Stimulated activated CD4-positive, alpha-beta T cell treated with anti-CD3 and anti-CD28 coated beads, Interleukin-15, amount 100 ng/mL, for 48 hours (primary cell): ENCODE results near the gene RPP21.
"Not testable (repeated sequence)": the region's sequence is repeated elsewhere in the genome, so short reads cannot be mapped to it uniquely, and the experiment has no call there.

Experiments
- DNase-seq, 2 donors: peaks; one replicate each; pipeline ENCODE4 v3.0.0-alpha.2; 2020; ENCODE audit warnings: low read depth in 2 of 2

RPP21 gene

DNA sequence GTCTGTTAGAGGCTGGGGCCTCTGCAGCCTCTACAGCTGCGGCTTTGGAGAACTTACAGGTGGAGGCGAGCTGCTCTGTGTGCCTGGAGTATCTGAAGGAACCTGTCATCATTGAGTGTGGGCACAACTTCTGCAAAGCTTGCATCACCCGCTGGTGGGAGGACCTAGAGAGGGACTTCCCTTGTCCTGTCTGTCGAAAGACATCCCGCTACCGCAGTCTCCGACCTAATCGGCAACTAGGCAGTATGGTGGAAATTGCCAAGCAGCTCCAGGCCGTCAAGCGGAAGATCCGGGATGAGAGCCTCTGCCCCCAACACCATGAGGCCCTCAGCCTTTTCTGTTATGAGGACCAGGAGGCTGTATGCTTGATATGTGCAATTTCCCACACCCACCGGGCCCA, 15.6 kb upstream of the RPP21 start:
- no peak for DNase-seq

- DNase-seq = no peak
Measured at GRCh38 chr6:30331981-30332380, 13.0 kb upstream of the RPP21 start.

GRCh38 chr6:30334075-30334783, 10.7 kb upstream of the RPP21 start:
- no peak for DNase-seq

DNA sequence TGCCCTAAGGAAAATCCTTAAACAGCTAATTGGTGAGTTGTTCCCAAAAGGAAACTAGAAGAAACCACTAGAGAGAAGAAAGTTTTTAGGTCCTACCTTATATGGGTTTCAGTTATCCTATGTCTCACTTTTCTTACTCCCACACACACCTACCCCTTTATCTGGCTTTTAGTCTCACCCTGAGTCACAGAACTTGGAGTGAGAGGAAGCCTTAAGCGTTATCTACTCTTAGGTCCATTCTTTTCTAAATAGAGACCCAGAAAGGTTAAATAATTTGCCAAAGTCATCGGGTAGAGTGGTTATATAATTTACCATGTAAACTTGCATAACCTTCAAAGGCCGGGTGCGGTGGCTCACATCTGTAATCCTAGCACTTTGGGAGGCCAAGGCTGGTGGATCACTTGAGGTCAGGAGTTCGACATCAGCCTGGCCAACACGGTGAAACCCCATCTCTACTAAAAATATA, 4.3 kb upstream of the RPP21 start:
- no peak for DNase-seq

GRCh38 chr6:30341218-30341617, 3.7 kb upstream of the RPP21 start:
- no peak for DNase-seq

- DNase-seq = no peak
Measured at GRCh38 chr6:30341728-30342127, 3.2 kb upstream of the RPP21 start.

DNA sequence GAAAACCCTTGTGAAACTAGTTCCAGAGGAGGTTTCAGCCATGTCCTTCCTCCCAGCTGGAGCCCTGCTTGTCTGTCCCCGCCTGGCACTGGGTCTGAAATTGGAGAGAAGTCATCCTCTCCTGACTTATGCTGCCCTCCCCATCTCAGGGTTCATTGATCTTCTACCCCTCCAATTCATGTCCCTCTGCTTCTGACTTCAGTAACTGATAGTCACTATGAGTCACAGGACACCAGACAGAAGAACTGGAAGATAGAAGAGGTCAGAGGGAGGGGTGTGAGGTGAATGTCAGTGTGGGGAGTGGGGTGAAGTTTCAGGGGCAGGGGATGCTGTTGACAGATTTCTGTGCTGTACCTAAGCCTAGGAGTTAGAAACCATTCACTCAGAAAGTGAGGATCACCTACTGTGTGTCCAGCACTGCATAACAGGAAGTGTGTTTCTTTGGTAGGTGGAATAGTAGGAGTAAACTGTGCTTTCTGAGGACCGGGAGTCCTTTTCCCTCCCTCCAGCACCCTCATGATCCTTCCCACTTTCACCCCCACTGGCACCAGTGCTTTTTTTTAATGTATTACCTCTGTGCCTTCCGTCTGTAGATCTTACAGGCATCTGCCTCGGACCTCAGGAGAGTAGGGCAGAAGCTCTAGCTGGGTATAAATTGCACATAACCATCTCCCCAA, 627 bp upstream of the RPP21 start:
- DNase-seq = no peak

DNA sequence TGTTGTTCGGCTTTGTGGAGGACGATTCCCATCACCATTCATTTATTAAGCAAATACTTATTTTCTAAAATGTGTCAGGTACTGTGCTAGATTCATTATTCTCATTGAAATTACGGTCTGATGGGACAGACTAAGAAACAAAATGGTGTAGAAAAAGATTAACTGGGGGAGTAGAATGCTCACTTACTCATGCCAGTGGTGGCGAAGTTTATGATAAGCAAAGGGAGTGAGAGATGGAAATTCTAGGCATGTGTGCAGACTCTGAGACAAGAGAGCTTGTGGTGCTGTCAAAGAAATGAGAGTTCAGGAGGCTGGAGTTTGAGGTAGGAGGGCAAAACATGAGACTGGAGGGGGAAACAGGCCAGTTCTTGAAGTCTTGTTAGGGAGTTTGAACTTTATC, 896 bp downstream of the RPP21 start:
- DNase-seq = no peak

- DNase-seq = no peak
Measured at GRCh38 chr6:30348957-30349356, 4.0 kb downstream of the RPP21 start.

DNA sequence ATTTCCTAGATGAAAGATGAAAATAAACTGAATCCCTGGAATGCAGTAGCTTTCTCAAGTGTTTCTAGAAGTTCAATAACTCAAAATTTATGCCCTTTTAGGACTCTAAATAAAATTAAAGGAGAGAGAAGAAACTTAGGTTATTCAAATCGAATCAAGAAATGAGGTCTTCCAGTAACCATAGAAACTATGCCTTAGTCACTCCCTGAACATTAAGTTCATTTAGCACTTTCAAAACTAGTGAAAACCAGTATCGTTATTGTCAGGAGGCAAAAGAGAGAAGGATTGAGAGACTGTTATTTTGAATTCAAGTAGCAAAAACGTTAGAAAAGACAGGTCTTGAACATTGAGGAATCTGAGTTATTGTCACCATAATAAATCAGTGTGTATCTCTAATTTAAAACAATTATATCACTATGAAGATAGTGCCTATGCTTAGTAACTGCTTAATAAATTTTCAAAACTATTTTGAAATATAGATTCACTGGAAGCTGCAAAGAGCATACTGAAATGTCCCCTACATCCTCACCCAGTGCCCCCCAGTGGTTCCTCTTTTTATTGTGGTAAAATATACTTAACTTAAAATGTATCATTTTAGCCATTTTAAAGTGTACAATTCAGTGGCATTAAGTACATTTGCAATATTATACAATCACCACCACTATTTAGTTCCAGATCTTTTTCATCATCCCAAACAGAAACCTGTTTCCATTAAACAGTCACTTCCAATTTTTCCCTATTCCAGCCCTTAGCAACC, 4.6 kb downstream of the RPP21 start:
- DNase-seq = no peak

DNA sequence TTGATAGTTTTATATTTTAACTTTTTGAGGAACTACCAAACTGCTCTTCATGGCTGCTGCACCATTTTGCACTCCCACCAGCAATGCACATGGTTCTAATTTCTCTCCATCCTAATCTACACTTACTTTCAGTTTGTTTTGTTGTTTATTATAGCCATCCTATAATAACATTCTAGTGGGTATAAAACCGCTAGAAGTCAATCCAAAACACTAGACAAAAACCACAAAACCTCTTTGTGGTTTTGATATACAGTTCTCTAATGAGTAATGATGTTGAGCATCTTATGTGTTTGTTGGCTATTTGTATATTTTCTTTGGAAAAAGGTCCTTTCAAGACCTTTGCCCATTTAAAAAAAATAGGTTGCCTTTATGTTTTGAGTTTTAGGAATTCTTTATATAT, 5.6 kb downstream of the RPP21 start:
- no peak for DNase-seq

GRCh38 chr6:30352550-30352949, 7.6 kb downstream of the RPP21 start:
- DNase-seq = no peak

DNA sequence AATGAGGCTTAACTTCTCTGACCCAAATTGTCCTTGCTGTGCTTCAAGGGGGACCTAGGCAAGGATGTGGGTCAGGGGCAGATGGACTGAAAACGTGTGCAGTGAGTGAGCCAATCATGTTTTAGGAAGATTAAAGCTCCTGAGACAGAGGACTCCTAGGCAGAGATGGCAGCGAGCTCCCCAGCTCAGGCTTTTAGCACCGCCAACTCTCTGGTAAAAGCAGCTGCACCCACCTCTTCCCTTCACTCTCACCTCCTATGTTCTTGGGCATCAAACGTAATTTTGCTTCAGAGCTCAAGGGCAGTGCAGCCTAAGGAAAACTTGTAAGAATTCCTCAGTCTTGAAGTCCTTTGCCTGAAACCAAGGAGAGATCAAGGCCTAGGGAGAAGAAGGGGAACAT, 10.3 kb downstream of the RPP21 start:
- DNase-seq = no peak

DNA sequence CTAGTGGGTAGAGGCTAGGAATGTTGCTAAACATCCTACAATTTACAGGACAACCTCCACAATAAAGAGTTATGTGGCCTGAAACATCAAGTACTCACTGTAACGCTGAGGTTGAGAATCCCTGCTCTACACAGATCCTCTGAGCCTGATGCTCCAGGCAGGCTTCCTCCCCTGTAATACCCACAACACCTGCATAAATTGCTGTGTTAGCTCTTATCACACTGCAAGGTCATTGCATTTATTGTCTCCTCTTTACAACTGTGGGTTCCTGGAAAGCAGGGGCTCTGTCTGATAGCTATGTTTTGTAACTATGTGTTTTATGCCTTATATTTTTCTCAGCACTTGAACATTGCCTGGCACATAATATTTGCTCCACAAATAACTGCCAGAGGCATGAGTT, 11.6 kb downstream of the RPP21 start:
- no peak for DNase-seq

DNA sequence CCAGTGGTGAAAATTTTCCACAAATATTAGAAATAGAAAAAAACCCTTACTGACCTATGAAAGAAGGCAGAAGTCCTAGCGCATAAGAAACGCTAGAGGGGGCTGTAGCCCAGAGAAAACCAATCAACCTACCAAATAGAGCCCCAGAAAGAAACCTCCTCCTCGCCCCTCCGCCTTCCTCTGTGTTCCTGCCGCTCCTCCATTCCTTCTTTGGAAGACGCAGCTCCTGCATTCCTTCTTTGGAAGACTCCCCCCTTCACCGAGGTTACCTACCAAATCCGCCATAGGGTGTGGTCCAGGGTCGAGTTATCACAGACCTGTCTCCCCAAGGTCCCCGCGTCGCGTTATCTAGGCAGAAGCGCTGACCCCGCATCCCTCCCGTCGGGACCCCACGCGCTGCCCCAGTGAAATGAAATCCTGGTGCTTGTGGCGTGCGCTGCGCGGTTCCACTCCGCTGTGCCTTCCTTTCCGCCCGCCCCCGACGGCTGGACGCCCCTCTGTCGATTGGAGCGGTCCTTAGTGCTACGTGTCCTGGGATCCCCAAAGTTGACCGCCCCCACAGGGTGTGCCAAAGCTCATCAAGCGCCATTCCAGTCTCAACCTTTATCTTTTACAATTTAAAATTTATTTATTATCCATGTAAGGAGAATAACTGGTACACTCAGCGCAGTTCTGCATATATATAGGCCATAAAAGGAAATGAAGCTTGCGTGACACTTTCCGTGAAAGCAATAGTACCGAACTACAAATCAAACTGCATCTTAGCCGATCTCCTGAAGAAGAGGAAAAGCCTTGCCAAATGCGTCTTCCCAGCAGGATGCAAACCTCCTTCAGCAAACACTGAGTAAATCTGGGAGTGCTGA, 13.0 kb downstream of the RPP21 start:
- DNase-seq = peak; percentile 22 to 24

DNA sequence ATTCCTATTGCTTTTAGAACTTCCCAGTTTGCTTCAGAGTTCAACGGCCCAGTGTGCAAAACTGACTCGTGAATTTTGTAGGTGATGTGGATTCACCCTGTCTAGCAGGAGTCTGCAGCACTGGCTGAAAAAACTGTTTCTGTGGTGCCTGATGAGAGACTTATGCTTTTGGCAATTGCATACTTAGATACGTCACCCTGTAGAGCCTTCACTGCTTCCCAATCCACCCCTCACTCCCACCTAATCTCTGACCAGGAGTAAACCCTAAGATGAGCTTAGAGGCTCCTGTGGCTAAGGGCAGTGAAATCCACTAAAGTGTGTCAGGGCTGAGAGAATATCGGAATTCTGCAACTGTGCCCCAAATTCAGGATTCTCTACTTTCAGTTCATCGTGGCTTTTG, 14.3 kb downstream of the RPP21 start:
- no peak for DNase-seq

GRCh38 chr6:30360139-30360538, 15.2 kb downstream of the RPP21 start:
- no peak for DNase-seq

- DNase-seq = no peak
Measured at GRCh38 chr6:30361661-30362060, 16.7 kb downstream of the RPP21 start.

- no peak for DNase-seq
Measured at GRCh38 chr6:30363459-30363858, 18.5 kb downstream of the RPP21 start.

GRCh38 chr6:30364591-30364990, 19.6 kb downstream of the RPP21 start:
- no peak for DNase-seq

DNA sequence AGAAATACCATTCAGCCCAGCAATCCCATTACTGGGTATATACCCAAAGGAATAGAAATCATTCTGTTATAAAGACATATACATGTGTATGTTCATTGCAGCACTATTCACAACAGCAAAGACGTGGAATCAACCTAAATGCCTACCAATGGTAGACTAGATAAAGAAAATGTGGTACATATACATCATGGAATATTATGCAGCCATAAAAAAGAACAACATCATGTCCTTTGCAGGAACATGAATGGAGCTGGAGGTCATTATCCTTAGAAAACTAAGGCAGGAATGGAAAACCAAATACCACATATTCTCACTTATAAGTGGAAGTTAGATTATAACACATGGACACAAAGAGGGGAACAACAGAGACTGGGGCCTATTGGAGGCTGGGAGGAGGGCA, 24.3 kb downstream of the RPP21 start:
- not testable (repeated sequence) for DNase-seq
